Mesenchymal stem cell (in vitro differentiated cells and primary cell): ENCODE measurements around the gene TMPRSS6.

Experiments used
- DNase-seq: peaks from one replicate; pipeline ENCODE4 v3.0.0-alpha.2; 2013
- H2AFZ ChIP-seq: one replicate; pipeline ENCODE4 v1.6.1; 2013; ENCODE audit warnings: low read depth, mild to moderate bottlenecking, control low read depth, inconsistent platforms, low read length, moderate library complexity
- H2AK5ac ChIP-seq: 2 replicates; pipeline ENCODE4 v1.6.1; 2013; ENCODE audit warnings: low read length, moderate library complexity, mild to moderate bottlenecking, inconsistent platforms; ENCODE audit not compliant: severe bottlenecking
- H2BK120ac ChIP-seq: one replicate; pipeline ENCODE4 v1.6.1; 2013; ENCODE audit warnings: low read depth, mild to moderate bottlenecking, inconsistent platforms, low read length, moderate library complexity
- H2BK12ac ChIP-seq, 2 experiments: one replicate each; pipeline ENCODE4 v1.6.1; 2013; ENCODE audit warnings: inconsistent platforms in 2 of 2, low read length in 2 of 2, mild to moderate bottlenecking in 2 of 2, moderate library complexity in 2 of 2, control low read depth in 1 of 2
- H2BK15ac ChIP-seq: one replicate; pipeline ENCODE4 v1.6.1; 2013; ENCODE audit warnings: mild to moderate bottlenecking, low read depth, inconsistent platforms; ENCODE audit not compliant: poor library complexity, severe bottlenecking
- H2BK5ac ChIP-seq: 2 replicates; pipeline ENCODE4 v1.6.1; 2013; ENCODE audit warnings: low read depth, mild to moderate bottlenecking, low read length, control low read depth, inconsistent platforms; ENCODE audit not compliant: poor library complexity, severe bottlenecking
- H3K14ac ChIP-seq, 2 experiments: one replicate each; pipeline ENCODE4 v1.6.1; 2013; ENCODE audit warnings: inconsistent platforms in 2 of 2, low read length in 2 of 2, control low read depth in 1 of 2, mild to moderate bottlenecking in 1 of 2, moderate library complexity in 1 of 2
- H3K18ac ChIP-seq, 2 experiments: one replicate each; pipeline ENCODE4 v1.6.1; 2013; ENCODE audit warnings: inconsistent platforms in 2 of 2, low read length in 2 of 2, control low read depth in 1 of 2, low read depth in 1 of 2, mild to moderate bottlenecking in 1 of 2
- H3K23ac ChIP-seq, 2 experiments: one replicate each; pipeline ENCODE4 v1.6.1; 2013; ENCODE audit warnings: inconsistent platforms in 2 of 2, low read length in 2 of 2, mild to moderate bottlenecking in 2 of 2, moderate library complexity in 2 of 2, control low read depth in 1 of 2
- H3K27ac ChIP-seq: 2 replicates; pipeline ENCODE4 v1.5.1; 2013; ENCODE audit warnings: mild to moderate bottlenecking, moderate library complexity, low read length, control low read depth, inconsistent platforms; ENCODE audit not compliant: poor library complexity, severe bottlenecking
- H3K27me3 ChIP-seq, 2 experiments: 2 replicates each; pipeline versions ENCODE4 v1.6.1 to v1.7.0; 2013; ENCODE audit warnings: low read length in 2 of 2, mild to moderate bottlenecking in 2 of 2, moderate library complexity in 2 of 2, control low read depth in 1 of 2, inconsistent platforms in 1 of 2; ENCODE audit not compliant: control insufficient read depth in 1 of 2, insufficient read depth in 1 of 2
- H3K36me3 ChIP-seq, 2 experiments: 2 replicates each; pipeline versions ENCODE4 v1.6.1 to v1.7.0; 2013; ENCODE audit warnings: low read length in 2 of 2, control low read depth in 1 of 2, inconsistent platforms in 1 of 2, low read depth in 1 of 2, mild to moderate bottlenecking in 1 of 2; ENCODE audit not compliant: insufficient read depth in 2 of 2, control insufficient read depth in 1 of 2
- H3K4ac ChIP-seq, 2 experiments: one replicate each; pipeline ENCODE4 v1.6.1; 2013; ENCODE audit warnings: inconsistent platforms in 2 of 2, low read length in 2 of 2, mild to moderate bottlenecking in 2 of 2, moderate library complexity in 2 of 2, control low read depth in 1 of 2, low read depth in 1 of 2
- H3K4me1 ChIP-seq: 2 replicates; pipeline ENCODE4 v1.6.1; 2013; ENCODE audit warnings: low read depth, low read length, control low read depth; ENCODE audit not compliant: control insufficient read depth, insufficient read depth
- H3K4me2 ChIP-seq: 2 replicates; pipeline ENCODE4 v1.6.1; 2013; ENCODE audit warnings: low read length, mild to moderate bottlenecking, inconsistent platforms; ENCODE audit not compliant: poor library complexity, severe bottlenecking
- H3K4me3 ChIP-seq, 2 experiments: 2 replicates each; pipeline versions ENCODE4 v1.5.1 to v1.7.0; 2013; ENCODE audit warnings: low read length in 2 of 2, mild to moderate bottlenecking in 2 of 2, control low read depth in 1 of 2, low read depth in 1 of 2; ENCODE audit not compliant: insufficient read depth in 1 of 2
- H3K79me1 ChIP-seq: replicated peaks from 2 replicates; pipeline ENCODE4 v1.6.1; 2013; ENCODE audit warnings: mild to moderate bottlenecking, control low read depth, low read length, inconsistent platforms; ENCODE audit not compliant: poor library complexity, severe bottlenecking
- H3K9ac ChIP-seq: 2 replicates; pipeline ENCODE4 v1.7.0; 2013; ENCODE audit warnings: mild to moderate bottlenecking, low read length, moderate library complexity
- H3K9me3 ChIP-seq: 2 replicates; pipeline ENCODE4 v1.7.0; 2013; ENCODE audit warnings: mild to moderate bottlenecking, low read length; ENCODE audit not compliant: control insufficient read depth
- H4K8ac ChIP-seq: one replicate; pipeline ENCODE4 v1.6.1; 2013; ENCODE audit warnings: inconsistent platforms, mild to moderate bottlenecking, low read length, moderate library complexity
- H4K91ac ChIP-seq: one replicate; pipeline ENCODE4 v1.6.1; 2013; ENCODE audit warnings: mild to moderate bottlenecking, low read length, inconsistent platforms
- WGBS: methylation state at CpG from one replicate; pipeline ENCODE4 v1.1.7; 2013; ENCODE audit warnings: mixed read lengths; 5-methylcytosine and 5-hydroxymethylcytosine counted together

TMPRSS6 gene

GRCh38 chr22:37065961-37066360 is 43.6 kb downstream of the TMPRSS6 start:
- no peak overlapping the region for H4K91ac ChIP-seq
- no peak for DNase-seq
- H3K4ac ChIP-seq, result no peak overlapping the region
- WGBS, result 96% methylated on average over 9 of the region's 9 CpGs
- H3K4me1 ChIP-seq, result peaks cover 3% of the 10 kb centered on the region
- H3K79me1 ChIP-seq, result no peaks in the 10 kb centered on the region
- H3K23ac ChIP-seq, result no peak overlapping the region
- H3K36me3 ChIP-seq, result peaks cover 2 to 24% of the 10 kb centered on the region in 2 experiments
- H2AK5ac ChIP-seq, result no peak overlapping the region
- no peak overlapping the region for H3K4me2 ChIP-seq
- no peak overlapping the region for H2BK15ac ChIP-seq
- no peak overlapping the region for H3K4me3 ChIP-seq
- no peak overlapping the region for H3K18ac ChIP-seq
- H2BK120ac ChIP-seq, result no peak overlapping the region
- no peak overlapping the region for H2BK5ac ChIP-seq
- no peak overlapping the region for H3K14ac ChIP-seq
- no peak overlapping the region for H4K8ac ChIP-seq
- no peak overlapping the region for H3K27ac ChIP-seq
- H3K27me3 ChIP-seq, result peaks cover 45 to 46% of the 10 kb centered on the region in 2 experiments
- no peak overlapping the region for H2AFZ ChIP-seq
- no peak overlapping the region for H2BK12ac ChIP-seq
- no peaks in the 10 kb centered on the region for H3K9me3 ChIP-seq
- H3K9ac ChIP-seq, result no peak overlapping the region

- no peaks in the 10 kb centered on the region for H3K9me3 ChIP-seq
- no peak overlapping the region for H2AK5ac ChIP-seq
- H3K18ac ChIP-seq, result no peak overlapping the region
- H4K91ac ChIP-seq, result no peak overlapping the region
- no peak overlapping the region for H2BK5ac ChIP-seq
- H3K23ac ChIP-seq, result no peak overlapping the region
- H3K4ac ChIP-seq, result no peak overlapping the region
- no peak overlapping the region for H3K14ac ChIP-seq
- no peak overlapping the region for H2BK12ac ChIP-seq
- peaks cover 2 to 31% of the 10 kb centered on the region in 2 experiments for H3K36me3 ChIP-seq
- no peak overlapping the region for H3K4me3 ChIP-seq
- H3K4me2 ChIP-seq, result no peak overlapping the region
- H3K9ac ChIP-seq, result no peak overlapping the region
- H2BK15ac ChIP-seq, result no peak overlapping the region
- H3K27me3 ChIP-seq, result peaks cover 37 to 38% of the 10 kb centered on the region in 2 experiments
- 72% methylated on average over 3 of the region's 3 CpGs for WGBS
- no peak overlapping the region for H4K8ac ChIP-seq
- no peaks in the 10 kb centered on the region for H3K79me1 ChIP-seq
- no peak overlapping the region for H2BK120ac ChIP-seq
- H3K27ac ChIP-seq, result no peak overlapping the region
- H3K4me1 ChIP-seq, result peaks cover 3% of the 10 kb centered on the region
- no peak overlapping the region for H2AFZ ChIP-seq
- DNase-seq, result no peak
Measured at GRCh38 chr22:37065180-37065579, 44.3 kb downstream of the TMPRSS6 start.

- Histone ChIP-seq H3K4me3 (no peak overlapping the region), H3K27me3 (peaks cover 31 to 32% of the 10 kb centered on the region in 2 experiments), H3K14ac (no peak overlapping the region), H4K8ac (no peak overlapping the region), H3K4ac (no peak overlapping the region), H3K79me1 (no peaks in the 10 kb centered on the region), H2BK15ac (no peak overlapping the region), H3K36me3 (peaks cover 9 to 38% of the 10 kb centered on the region in 2 experiments), H2AK5ac (no peak overlapping the region), H3K4me1 (peaks cover 3% of the 10 kb centered on the region), H2BK12ac (no peak overlapping the region), H2BK120ac (no peak overlapping the region), H3K9ac (no peak overlapping the region), H2AFZ (no peak overlapping the region), H3K23ac (no peak overlapping the region), H3K9me3 (no peaks in the 10 kb centered on the region), H4K91ac (no peak overlapping the region), H3K27ac (no peak overlapping the region), H2BK5ac (no peak overlapping the region), H3K18ac (no peak overlapping the region), H3K4me2 (no peak overlapping the region)
- DNase-seq, result no peak
- WGBS, result 90% methylated on average over 11 of the region's 11 CpGs
Measured at GRCh38 chr22:37064553-37064952, 45.0 kb downstream of the TMPRSS6 start.

DNA sequence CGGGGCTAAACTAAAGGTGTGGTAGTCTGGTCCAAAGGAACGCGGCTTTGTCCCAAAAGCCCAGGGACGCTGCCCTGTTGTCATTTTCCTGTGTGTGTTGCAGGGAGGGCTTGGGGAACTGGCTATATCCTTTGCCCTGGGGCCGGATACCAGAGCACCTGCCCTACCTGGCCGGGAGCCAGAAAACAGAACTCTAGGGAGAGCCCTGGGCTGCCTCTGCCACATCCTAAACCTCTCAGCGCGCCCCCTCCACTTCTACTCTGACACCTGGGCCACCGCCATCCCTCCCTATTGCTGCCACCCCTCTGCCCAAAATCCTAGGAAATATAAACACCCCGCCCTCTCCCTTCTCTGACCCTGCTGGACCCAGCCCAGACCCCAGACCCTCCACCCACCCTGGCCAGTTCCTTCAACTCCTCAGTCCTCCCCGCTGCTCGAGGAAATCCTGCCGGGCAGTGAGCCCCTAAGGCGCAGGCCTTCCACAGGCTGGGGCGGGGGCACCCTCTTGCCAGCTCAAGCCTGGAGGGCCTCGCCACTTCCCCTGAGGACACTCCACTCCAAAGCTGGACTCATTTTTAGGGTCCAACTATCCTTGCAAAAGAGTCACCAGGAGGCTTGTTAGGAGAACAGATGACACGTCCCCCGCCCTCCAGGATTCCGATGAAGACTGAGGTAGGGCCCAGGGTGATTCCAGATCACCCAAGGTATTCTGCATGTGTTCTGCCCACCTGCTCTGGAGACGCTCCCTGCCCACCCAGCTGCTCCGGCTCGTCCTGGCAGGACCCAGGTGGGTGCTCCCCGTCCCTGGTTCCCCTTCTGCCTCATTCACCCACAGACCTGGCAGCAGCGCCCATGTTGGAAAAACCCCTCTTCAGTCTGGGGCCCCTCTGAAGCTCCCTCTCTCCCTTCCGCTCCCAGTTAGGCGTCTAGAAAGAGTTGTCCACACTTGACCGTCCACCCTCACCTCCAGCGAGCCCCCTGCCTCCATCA is 45.8 kb downstream of the TMPRSS6 start:
- no peak overlapping the region for H2BK12ac ChIP-seq
- no peak overlapping the region for H3K9ac ChIP-seq
- no peak overlapping the region for H3K18ac ChIP-seq
- H3K9me3 ChIP-seq, result no peaks in the 10 kb centered on the region
- no peak overlapping the region for H3K4me2 ChIP-seq
- H4K91ac ChIP-seq, result no peak overlapping the region
- no peak overlapping the region for H2AFZ ChIP-seq
- DNase-seq, result no peak
- no peak overlapping the region for H4K8ac ChIP-seq
- WGBS, result 94% methylated on average over 28 of the region's 28 CpGs
- no peak overlapping the region for H3K4me3 ChIP-seq
- no peak overlapping the region for H2BK120ac ChIP-seq
- no peak overlapping the region for H3K14ac ChIP-seq
- H2BK15ac ChIP-seq, result no peak overlapping the region
- H3K79me1 ChIP-seq, result no peaks in the 10 kb centered on the region
- H3K27me3 ChIP-seq, result peaks cover 23 to 25% of the 10 kb centered on the region in 2 experiments
- H3K27ac ChIP-seq, result no peak overlapping the region
- no peak overlapping the region for H3K23ac ChIP-seq
- peaks cover 17 to 46% of the 10 kb centered on the region in 2 experiments for H3K36me3 ChIP-seq
- H3K4me1 ChIP-seq, result no peaks in the 10 kb centered on the region
- H2BK5ac ChIP-seq, result no peak overlapping the region
- H2AK5ac ChIP-seq, result no peak overlapping the region
- H3K4ac ChIP-seq, result no peak overlapping the region
